Skeletal muscle cell (primary cell): ENCODE measurements around the gene ZDHHC11.
"Not testable (repeated sequence)": the region's sequence is repeated elsewhere in the genome, so short reads cannot be mapped to it uniquely, and the experiment has no call there.

Experiments used
- DNase-seq: peaks from one replicate; pipeline ENCODE4 v3.0.0-alpha.2; 2010; ENCODE audit warnings: low read depth
- H3K4me3 ChIP-seq: 2 replicates; pipeline ENCODE4 v1.5.1; 2011; ENCODE audit warnings: low read depth, mild to moderate bottlenecking, control low read depth, low read length, moderate library complexity

ZDHHC11 gene

GRCh38 chr5:881551-881935 lies 30.8 kb upstream of the ZDHHC11 start:
- DNase-seq, result no peak

GRCh38 chr5:880816-881550 lies 30.2 kb upstream of the ZDHHC11 start:
- no peak overlapping the region for H3K4me3 ChIP-seq
- DNase-seq, result no peak

More at GRCh38 chr5:881551-881935, 30.8 kb upstream of the ZDHHC11 start:
- H3K4me3 ChIP-seq, result no peak overlapping the region

GRCh38 chr5:878677-879076 lies 27.9 kb upstream of the ZDHHC11 start:
- DNase-seq, H3K4me3 ChIP-seq: not testable (repeated sequence)

GRCh38 chr5:878125-878524 lies 27.3 kb upstream of the ZDHHC11 start:
- H3K4me3 ChIP-seq, result no peak overlapping the region
- DNase-seq, result no peak

GRCh38 chr5:876398-877365 lies 25.9 kb upstream of the ZDHHC11 start:
- DNase-seq, result no peak
- H3K4me3 ChIP-seq, result no peak overlapping the region

GRCh38 chr5:875931-876330 lies 25.1 kb upstream of the ZDHHC11 start:
- H3K4me3 ChIP-seq, result no peak overlapping the region
- DNase-seq, result no peak

GRCh38 chr5:873328-873727 lies 22.5 kb upstream of the ZDHHC11 start:
- DNase-seq, result no peak

GRCh38 chr5:872301-872700 lies 21.5 kb upstream of the ZDHHC11 start:
- H3K4me3 ChIP-seq, result no peak overlapping the region
- no peak for DNase-seq

More at GRCh38 chr5:873328-873727, 22.5 kb upstream of the ZDHHC11 start:
- no peak overlapping the region for H3K4me3 ChIP-seq

GRCh38 chr5:871596-872298 lies 21.0 kb upstream of the ZDHHC11 start:
- no peak overlapping the region for H3K4me3 ChIP-seq
- DNase-seq, result no peak

- H3K4me3 ChIP-seq, result no peak overlapping the region
- DNase-seq, result no peak
Observed at GRCh38 chr5:870956-871355, 20.2 kb upstream of the ZDHHC11 start.

- no peak for DNase-seq
- no peak overlapping the region for H3K4me3 ChIP-seq
Observed at GRCh38 chr5:868428-869135, 17.8 kb upstream of the ZDHHC11 start.

- H3K4me3 ChIP-seq, result no peak overlapping the region
- no peak for DNase-seq
Observed at GRCh38 chr5:867300-867870, 16.6 kb upstream of the ZDHHC11 start.

- no peak for DNase-seq
- no peak overlapping the region for H3K4me3 ChIP-seq
Observed at GRCh38 chr5:865771-866170, 15.0 kb upstream of the ZDHHC11 start.

- H3K4me3 ChIP-seq, result no peak overlapping the region
Observed at GRCh38 chr5:865168-865521, 14.4 kb upstream of the ZDHHC11 start.

GRCh38 chr5:864492-865167 lies 13.8 kb upstream of the ZDHHC11 start:
- no peak for DNase-seq
- no peak overlapping the region for H3K4me3 ChIP-seq

More at GRCh38 chr5:865168-865521, 14.4 kb upstream of the ZDHHC11 start:
- DNase-seq, result no peak

GRCh38 chr5:863244-863805 lies 12.5 kb upstream of the ZDHHC11 start:
- H3K4me3 ChIP-seq, result no peak overlapping the region
- no peak for DNase-seq

GRCh38 chr5:862367-863243 lies 11.8 kb upstream of the ZDHHC11 start:
- no peak overlapping the region for H3K4me3 ChIP-seq
- DNase-seq, result peak; percentile 1
